K562 (cell line): ENCODE data around the gene SMYD1. TPM values are rescaled to one million over a fixed set of nuclear protein-coding genes. Genes with fewer than 3 reads are reported as not detected.
A peak's percentile ranks its signal among the peaks of the same experiment; 100 is the strongest.

Experiments used
- CEBPG ChIP-seq, 3 experiments: fragments of 200-800 bp in 1 of 3; sonication (Bioruptor generic) in 1 of 3; sonication (generic) in 1 of 3; formaldehyde crosslinking in 1 of 3; IDR thresholded peaks in 2 of 3; conservative IDR thresholded peaks in 1 of 3; 2 replicates each; pipeline versions ENCODE4 v1.6.1 to v1.8.0; 2016 to 2022; ENCODE audit warnings: missing compliant biosample characterization in 2 of 3, missing genetic modification characterization in 2 of 3, mild to moderate bottlenecking in 1 of 3, missing genetic modification reagents in 1 of 3
- EP400 ChIP-seq: fragments of 450-650 bp; IDR thresholded peaks from 2 replicates; pipeline ENCODE4 v1.6.1; 2017; ENCODE audit warnings: antibody characterized with exemption, mild to moderate bottlenecking, moderate library complexity
- GABPB2 ChIP-seq: fragments of 250-450 bp; sonication (Bioruptor Pico); conservative IDR thresholded peaks from 2 replicates; pipeline ENCODE4 v1.5.1; 2021; ENCODE audit warnings: mild to moderate bottlenecking
- HDAC1 ChIP-seq, 2 experiments: fragments of 450-650 bp; IDR thresholded peaks; 2 replicates each; pipeline ENCODE4 v1.6.1; 2016 to 2017; ENCODE audit warnings: inconsistent platforms in 1 of 2, mild to moderate bottlenecking in 1 of 2, moderate library complexity in 1 of 2
- HMG20B ChIP-seq: fragments of 250-450 bp; sonication (Bioruptor Pico); IDR thresholded peaks from 2 replicates; pipeline ENCODE4 v1.5.0; 2021; ENCODE audit warnings: mild to moderate bottlenecking
- MCM5 ChIP-seq: fragments of 450-650 bp; IDR thresholded peaks from 2 replicates; pipeline ENCODE4 v1.6.1; 2016; ENCODE audit warnings: low read depth
- NCOR1 ChIP-seq: fragments of 450-650 bp; IDR thresholded peaks from 2 replicates; pipeline ENCODE4 v1.6.1; 2016; ENCODE audit warnings: mild to moderate bottlenecking, moderate library complexity
- NELFE ChIP-seq: IDR thresholded peaks from 2 replicates; pipeline ENCODE4 v1.6.1; 2011; ENCODE audit warnings: mild to moderate bottlenecking; ENCODE audit not compliant: insufficient read depth, insufficient read length
- NEUROD1 ChIP-seq: fragments of 150-350 bp; IDR thresholded peaks from 2 replicates; pipeline ENCODE4 v1.6.1; 2014; ENCODE audit warnings: borderline replicate concordance, low read length, low read depth; ENCODE audit not compliant: partially characterized antibody
- POLR2B ChIP-seq: fragments of 450-650 bp; IDR thresholded peaks from 2 replicates; pipeline ENCODE4 v1.6.1; 2018; ENCODE audit warnings: low read depth; ENCODE audit not compliant: partially characterized antibody
- RREB1 ChIP-seq: fragments of 250-450 bp; sonication (Bioruptor Pico); IDR thresholded peaks from 2 replicates; pipeline ENCODE4 v1.4.0; 2020
- SAFB2 ChIP-seq: fragments of 200-400 bp; formaldehyde crosslinking; IDR thresholded peaks from 2 replicates; pipeline ENCODE4 v1.6.1; 2018; ENCODE audit warnings: borderline replicate concordance, low read length, low read depth, moderate library complexity; ENCODE audit not compliant: severe bottlenecking
- SIN3A ChIP-seq, 2 experiments: fragments of 150-350 bp in 1 of 2; IDR thresholded peaks; 2 replicates each; pipeline ENCODE4 v1.6.1; 2011 to 2016; ENCODE audit warnings: borderline replicate concordance in 2 of 2, low read depth in 2 of 2, low read length in 2 of 2, mild to moderate bottlenecking in 2 of 2, moderate library complexity in 2 of 2; ENCODE audit not compliant: control insufficient read depth in 1 of 2
- SMAD3 ChIP-seq: fragments of 450-650 bp; formaldehyde crosslinking; conservative IDR thresholded peaks from 2 replicates; pipeline ENCODE4 v1.4.0; 2020; ENCODE audit warnings: mild to moderate bottlenecking
- XRCC5 ChIP-seq: fragments of 200-400 bp; formaldehyde crosslinking; IDR thresholded peaks from 2 replicates; pipeline ENCODE4 v1.6.1; 2017; ENCODE audit warnings: low read depth, mild to moderate bottlenecking, low read length
- ZNF197 ChIP-seq: fragments of 200-800 bp; sonication (Bioruptor generic); IDR thresholded peaks from 2 replicates; pipeline ENCODE4 v1.6.1; 2016; ENCODE audit warnings: low read depth, missing genetic modification characterization, missing compliant biosample characterization
- ZNF668 ChIP-seq: fragments of 250-450 bp; sonication (Bioruptor Pico); IDR thresholded peaks from 2 replicates; pipeline ENCODE4 v1.8.0; 2022; ENCODE audit warnings: mild to moderate bottlenecking, inconsistent platforms
- polyA plus RNA-seq, 8 experiments: library from polyadenylated mRNA; depleted of rRNA in 4 of 8; stranded (reverse) in 5 of 8; unstranded in 3 of 8; fragments of >200 nt; fragmentation: Nextera tagmentation in 2 of 8; fragmentation: Illumina TruSeq in 1 of 8; extraction: Ambion mirVana in 2 of 8; extraction: Trizol in 1 of 8; gene quantifications; 2 replicates each; pipeline versions ENCODE4 v1.2.1 to v1.2.3, GENCODE V29; 2011 to 2014; ENCODE audit warnings: inconsistent platforms in 1 of 8, missing spikeins in 1 of 8
- total RNA-seq, 7 experiments: library from RNA; depleted of rRNA in 6 of 7; stranded (reverse); fragments of >200 nt in 6 of 7; fragmentation: Illumina TruSeq in 2 of 7; extraction: Trizol in 2 of 7; gene quantifications; 2 replicates each; pipeline versions ENCODE4 v1.2.1 to v1.2.3, GENCODE V29; 2011 to 2021; ENCODE audit warnings: low replicate concordance in 1 of 7
- TF ChIP-seq, protein P1 (sequence below), 2 experiments: fragments of 150-350 bp in 1 of 2; IDR thresholded peaks; 2 replicates each; pipeline ENCODE4 v1.6.1; 2012 to 2016; ENCODE audit warnings: low read depth in 2 of 2, low read length in 2 of 2, mild to moderate bottlenecking in 1 of 2, moderate library complexity in 1 of 2

SMYD1 gene
- total and polyA plus RNA-seq, 9 of the 15 experiments (the other 6 are each of a cell fraction or from before 2014, with no cell fraction given) = not detected

GRCh38 chr2:88057437-88057844, 10.2 kb upstream of the SMYD1 start (continued):
- no peak for TF ChIP-seq NEUROD1
- 0 out of 2 replicates have a peak, but pooled peaks have one; percentile 41 for TF ChIP-seq EP400
- no peak for TF ChIP-seq GABPB2 (CRISPR knock-in tag)
- no peak for TF ChIP-seq SIN3A (IDR thresholded peaks at IDR 0.05; ENCODE audit: borderline replicate concordance in 2 of 2, control insufficient read depth in 1 of 2, low read depth in 2 of 2, low read length in 2 of 2)
- TF ChIP-seq HMG20B (CRISPR knock-in tag) = no peak
- peak; percentile 73 for TF ChIP-seq NCOR1
- no peak for TF ChIP-seq ZNF197
- TF ChIP-seq, protein P1, sequence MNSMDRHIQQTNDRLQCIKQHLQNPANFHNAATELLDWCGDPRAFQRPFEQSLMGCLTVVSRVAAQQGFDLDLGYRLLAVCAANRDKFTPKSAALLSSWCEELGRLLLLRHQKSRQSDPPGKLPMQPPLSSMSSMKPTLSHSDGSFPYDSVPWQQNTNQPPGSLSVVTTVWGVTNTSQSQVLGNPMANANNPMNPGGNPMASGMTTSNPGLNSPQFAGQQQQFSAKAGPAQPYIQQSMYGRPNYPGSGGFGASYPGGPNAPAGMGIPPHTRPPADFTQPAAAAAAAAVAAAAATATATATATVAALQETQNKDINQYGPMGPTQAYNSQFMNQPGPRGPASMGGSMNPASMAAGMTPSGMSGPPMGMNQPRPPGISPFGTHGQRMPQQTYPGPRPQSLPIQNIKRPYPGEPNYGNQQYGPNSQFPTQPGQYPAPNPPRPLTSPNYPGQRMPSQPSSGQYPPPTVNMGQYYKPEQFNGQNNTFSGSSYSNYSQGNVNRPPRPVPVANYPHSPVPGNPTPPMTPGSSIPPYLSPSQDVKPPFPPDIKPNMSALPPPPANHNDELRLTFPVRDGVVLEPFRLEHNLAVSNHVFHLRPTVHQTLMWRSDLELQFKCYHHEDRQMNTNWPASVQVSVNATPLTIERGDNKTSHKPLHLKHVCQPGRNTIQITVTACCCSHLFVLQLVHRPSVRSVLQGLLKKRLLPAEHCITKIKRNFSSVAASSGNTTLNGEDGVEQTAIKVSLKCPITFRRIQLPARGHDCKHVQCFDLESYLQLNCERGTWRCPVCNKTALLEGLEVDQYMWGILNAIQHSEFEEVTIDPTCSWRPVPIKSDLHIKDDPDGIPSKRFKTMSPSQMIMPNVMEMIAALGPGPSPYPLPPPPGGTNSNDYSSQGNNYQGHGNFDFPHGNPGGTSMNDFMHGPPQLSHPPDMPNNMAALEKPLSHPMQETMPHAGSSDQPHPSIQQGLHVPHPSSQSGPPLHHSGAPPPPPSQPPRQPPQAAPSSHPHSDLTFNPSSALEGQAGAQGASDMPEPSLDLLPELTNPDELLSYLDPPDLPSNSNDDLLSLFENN (IDR thresholded peaks at IDR 0.05; ENCODE audit: low read depth in 2 of 2, low read length in 2 of 2) = no peak
- TF ChIP-seq ZNF668 (CRISPR knock-in tag) = no peak
- no peak for TF ChIP-seq NELFE
- TF ChIP-seq SAFB2 = no peak
- no peak for TF ChIP-seq SMAD3
- TF ChIP-seq CEBPG (CRISPR knock-in tag; IDR thresholded peaks at IDR 0.05) = no peak
- TF ChIP-seq CEBPG (tag; conservative IDR thresholded peaks at IDR 0.05 in 1 of 2, IDR thresholded peaks at IDR 0.05 in 1 of 2) = peak in 1 of 2 experiments; percentile 76; a peak in 3 of 4 replicates
- TF ChIP-seq RREB1 (CRISPR knock-in tag) = no peak
- peak in 1 of 2 experiments; percentile 44; a peak in 3 of 4 replicates for TF ChIP-seq HDAC1 (IDR thresholded peaks at IDR 0.05)
- TF ChIP-seq MCM5 = no peak
- TF ChIP-seq XRCC5 = no peak
- TF ChIP-seq POLR2B = no peak
